NCI-H526 treated with DMSO at 0.1 percent for 48 hours (cell line): Measurements from ENCODE around the gene CALN1.

Experiments used
- DNase-seq: peaks from one replicate; lab custom pipeline; 2025; lab: John Stamatoyannopoulos, UW

Gene CALN1

DNA sequence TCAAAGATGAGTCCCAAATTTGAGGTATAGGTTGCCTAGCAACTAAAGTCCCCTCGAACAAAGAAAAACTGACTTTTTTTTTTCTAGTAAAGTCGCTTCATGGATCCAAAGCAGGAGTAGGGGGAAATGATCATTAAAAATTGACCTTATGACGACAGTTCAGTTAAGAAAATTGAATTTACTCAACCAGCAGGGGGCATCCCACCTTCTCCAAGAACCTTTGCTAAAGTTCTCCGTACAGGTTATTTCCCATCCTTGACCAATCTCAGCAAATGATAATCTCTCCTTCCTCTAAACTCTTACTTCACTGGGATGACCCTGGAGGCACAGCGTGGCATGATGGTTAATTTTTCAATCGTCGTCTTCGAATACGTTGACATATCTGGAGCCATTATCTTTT, 228.3 kb downstream of the CALN1 start:
- DNase-seq: no peak

DNA sequence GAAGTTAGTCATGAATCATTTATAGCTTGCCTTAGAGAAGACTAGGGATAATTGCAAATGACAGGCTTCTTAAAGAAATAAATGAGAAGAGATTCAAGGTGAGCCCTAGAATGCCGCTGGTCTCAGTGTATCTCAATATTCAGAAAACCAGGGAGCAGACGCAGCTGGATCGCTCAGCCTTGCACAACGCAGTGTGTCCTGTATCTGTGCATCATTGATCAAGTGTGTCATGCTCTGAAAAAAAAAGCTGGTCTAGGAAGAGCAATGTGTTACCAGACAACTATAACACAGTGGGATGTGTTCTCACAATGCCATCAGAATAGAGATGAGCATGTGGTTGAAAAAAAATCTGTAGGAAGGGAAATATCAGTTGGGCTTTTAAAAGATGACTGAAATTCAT, 230.1 kb downstream of the CALN1 start:
- no peak for DNase-seq

DNA sequence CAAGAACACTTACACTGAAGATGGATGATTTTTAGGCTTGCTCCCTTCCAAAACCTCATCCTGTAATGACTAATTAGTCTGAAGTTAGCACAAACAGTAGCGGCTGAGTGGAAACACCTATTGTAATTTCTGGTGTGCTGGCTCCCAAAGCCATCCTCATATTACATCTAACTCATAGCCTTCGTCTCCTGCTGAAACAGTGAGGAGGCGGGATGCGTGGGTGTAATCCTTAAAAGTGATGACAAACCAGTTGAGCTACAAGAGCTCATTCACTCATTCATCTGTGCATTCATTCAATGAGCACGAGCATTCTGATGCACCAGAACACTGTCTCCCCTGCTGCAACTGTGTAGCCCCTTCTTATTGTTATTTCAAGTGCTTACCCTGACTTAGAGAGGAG, 235.3 kb downstream of the CALN1 start:
- no peak for DNase-seq

DNA sequence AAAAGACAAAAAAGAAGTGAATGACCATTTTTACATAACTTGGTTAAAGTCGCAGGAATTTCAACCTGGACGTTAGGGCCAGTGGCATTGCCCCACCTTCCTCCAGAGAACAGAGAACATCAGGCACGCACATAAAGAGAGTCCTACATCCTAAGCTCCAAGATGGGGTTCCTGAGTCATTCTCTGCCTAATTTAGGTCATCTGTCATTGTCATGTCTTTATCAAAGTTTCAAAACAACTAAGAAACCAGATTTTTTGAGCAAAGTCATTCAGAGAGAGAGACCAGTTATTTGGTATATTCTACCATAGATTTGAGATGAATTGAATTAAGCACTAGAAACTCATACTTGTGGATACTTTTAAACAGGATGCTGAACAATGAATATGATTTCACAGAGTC, 241.7 kb downstream of the CALN1 start:
- no peak for DNase-seq

DNA sequence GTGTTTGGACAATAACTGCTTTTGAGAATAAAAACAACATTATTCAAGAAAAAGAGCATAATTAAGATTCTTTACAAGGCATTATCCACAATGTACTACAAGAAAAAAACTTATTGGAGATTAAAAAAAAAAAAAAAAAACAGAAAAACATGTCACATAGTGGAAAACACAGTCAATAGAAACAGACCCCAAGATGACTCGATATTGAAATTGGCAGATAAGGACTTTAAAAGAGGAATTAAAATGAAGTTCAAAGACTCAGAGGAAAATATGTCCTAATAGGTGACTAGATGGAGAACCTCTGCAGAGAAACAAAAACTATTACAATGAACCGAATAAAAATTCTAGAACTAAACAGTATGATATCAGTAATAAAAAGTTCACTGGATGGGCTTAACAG, 248.9 kb downstream of the CALN1 start:
- DNase-seq: no peak

DNA sequence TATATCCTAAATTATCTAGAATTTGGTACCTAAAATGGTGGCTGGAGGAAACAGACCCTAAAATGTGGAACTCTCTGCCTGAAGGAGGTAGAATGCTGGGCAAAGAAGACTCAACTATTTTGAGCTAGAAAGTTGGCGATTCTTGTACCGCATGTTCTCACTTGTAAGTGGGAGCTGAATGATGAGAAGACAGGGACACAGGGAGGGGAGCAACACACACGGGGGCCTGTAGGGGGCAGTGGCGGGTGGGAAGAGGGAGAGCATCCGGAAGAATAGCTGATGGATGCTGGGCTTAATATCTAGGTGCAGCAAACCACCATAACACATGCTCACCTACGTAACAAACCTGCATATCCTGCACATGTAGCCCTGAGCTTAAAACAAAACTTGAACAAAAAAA, 250.6 kb downstream of the CALN1 start:
- DNase-seq: no peak

DNA sequence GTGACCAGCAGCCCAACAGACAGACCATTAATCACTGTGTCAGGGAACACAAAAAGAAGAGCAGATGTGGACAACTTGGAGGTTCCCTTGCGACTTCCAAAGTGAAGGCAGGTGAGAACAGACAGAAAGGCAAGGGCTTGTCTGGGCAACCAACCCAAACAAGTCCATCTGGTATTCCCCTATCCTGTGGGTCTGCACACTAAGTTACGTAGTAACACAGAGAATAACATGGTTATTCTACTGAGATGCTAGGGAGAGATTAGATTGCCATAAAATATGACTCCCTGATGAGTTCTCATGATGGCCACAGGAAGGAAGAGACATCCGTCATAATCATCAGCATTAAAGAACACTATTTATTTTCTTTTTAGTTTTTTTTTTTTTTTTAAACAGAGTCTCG, 252.2 kb downstream of the CALN1 start:
- no peak for DNase-seq

DNA sequence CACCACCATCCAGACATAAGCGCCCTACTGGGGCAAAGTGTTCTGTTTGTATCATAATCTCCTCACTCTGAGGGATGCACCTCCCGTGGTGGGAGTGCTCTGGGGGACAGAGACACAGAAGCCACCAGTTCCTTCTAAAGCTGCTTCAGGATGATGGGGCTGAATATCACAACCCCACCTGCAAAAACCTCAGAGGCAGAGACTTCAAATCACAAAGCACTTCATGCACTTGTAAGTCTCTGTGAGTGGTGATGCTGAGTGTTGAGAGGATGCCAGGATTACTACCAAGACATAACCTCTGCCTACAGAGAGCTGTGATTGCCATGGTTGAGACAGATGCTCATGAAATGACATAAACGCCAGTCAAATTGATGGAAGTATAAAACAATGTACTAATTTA, 255.5 kb downstream of the CALN1 start:
- DNase-seq: no peak

DNA sequence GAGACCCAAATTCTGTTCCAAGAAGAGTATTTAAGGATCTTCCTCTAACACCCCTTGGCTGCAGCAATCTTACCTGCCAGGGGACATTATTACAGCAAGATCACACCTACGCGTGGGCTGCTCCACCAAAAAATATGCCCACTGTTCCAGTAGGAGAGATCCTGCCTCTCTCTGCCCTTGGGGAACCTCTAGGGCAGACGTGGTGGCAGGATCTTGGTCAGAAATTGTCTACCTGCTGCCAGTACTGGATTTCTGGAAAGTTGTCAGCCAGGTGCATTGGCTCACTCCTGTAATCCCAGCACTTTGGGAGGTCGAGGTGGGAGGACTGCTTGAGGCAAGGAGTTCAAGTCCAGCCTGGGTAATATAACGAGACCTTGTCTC, 259.0 kb downstream of the CALN1 start:
- DNase-seq: no peak

DNA sequence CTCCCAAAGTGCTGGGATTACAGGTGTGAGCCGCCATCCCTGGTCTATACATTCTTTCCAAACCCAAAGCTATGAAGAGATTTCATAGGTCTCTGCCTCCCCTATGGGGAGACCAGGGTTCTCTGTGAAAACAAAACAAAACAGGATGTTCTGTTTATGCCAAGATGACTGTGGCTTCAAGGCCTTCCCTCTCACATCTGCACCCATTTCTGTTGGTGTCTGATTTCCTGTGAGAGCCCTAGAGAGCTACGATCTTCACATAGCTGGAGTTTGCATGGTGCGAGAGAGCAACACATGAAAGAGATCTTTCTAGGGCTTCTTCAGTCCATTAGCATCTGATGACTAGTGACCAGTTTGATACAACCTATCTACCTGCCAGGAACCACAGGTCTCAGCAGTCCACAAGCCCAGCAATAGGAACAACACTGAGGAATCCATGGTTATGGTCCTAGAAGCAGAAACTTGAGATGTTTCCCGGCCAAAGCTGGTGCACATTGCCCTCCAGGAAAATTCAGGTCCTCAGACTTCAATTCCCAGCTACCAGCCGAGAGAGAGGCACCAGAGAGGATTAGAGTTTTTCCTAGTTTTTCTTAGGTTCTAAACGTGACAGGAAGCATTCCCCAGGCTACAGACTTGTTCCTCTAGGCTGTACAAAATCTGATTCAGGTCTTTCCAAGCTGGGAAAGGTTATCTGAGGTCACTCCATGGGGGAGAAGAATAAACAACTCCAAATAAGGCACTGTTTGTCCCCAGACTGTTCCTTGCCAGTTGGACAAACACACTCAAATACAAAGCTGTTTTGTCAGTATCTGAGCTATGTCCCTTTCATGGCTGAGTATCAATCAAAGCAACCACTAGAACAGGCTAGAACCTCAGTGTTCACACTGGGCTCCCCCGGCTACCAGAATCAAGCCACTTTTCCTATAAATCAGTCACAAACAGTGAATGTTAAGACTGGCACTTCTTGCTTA, 259.7 kb downstream of the CALN1 start:
- no peak for DNase-seq

DNA sequence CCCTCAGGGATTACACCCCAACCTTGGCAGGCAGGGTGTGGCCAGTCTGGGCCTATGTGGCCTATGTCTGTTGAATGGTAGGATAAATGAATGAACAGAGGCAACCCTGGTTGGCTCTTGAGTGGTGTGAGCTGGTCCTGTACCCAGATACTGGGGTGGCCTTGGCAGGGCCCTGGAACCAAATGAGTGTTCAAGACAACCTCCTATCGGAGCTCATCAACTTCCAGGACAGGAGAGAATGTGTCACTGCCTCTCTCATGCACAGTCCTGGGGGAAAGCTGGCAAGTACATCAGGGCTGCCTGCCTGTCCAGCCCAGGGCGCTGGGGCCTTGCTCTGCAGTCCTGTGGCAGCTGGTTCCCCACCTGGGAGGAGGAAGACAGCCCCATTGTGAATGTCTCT, 271.6 kb downstream of the CALN1 start:
- DNase-seq: no peak

DNA sequence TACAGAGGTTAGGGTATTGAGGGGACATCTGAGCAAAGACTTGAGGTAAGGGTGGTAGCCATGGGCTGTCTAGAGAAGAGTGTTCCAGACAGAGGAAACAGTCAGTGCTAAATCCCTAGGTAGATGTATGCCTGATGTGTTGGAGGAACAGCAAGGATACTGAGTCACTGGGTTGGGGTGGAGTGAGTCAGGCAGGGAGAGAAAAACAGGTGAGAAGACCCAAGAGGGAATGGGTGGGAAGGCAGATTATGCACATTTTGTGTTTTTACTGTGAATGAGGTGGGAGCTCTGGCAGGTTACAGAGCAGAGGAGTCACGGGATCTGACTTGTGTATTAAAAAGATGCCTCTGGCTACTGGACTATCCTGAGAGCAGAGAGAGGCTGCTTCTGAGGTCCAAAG, 285.0 kb downstream of the CALN1 start:
- no peak for DNase-seq

DNA sequence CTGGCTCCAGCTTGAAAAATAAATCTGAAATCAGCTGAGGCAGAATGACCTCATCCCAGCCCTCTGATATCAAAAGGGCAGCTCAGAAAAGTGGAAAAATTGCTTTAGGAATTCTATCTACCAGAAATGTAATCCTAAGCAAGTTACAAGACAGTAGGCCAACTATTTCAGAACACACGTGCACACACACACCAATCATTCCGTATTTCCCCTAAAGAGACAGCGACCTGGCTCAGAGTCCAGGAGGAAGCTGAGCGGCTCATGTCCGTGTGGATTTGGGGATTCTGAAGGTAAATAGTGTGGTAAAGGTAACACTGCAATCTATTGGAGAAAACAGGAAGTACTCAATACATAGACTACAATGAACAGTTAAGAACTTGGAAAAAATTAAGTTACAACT, 288.2 kb downstream of the CALN1 start:
- DNase-seq: no peak

DNA sequence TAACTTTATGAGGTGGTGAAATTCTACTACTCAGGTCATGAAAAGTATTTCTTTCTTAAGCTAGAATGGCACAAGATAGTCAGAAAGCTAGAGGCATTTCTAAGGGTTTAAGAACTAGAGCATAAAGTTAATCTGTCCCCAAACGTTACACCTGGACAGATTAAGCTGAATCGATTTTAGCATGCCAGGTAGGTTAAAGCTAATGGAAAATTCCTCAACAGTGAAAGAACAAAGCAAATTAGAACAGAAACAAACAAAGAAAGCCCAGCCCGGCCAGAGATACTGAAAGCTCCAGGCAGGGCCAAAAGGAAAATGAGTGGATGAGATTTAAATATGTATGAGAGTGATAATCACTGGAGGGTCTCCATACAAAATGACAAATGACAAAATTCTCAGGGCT, 293.8 kb downstream of the CALN1 start:
- DNase-seq: no peak

DNA sequence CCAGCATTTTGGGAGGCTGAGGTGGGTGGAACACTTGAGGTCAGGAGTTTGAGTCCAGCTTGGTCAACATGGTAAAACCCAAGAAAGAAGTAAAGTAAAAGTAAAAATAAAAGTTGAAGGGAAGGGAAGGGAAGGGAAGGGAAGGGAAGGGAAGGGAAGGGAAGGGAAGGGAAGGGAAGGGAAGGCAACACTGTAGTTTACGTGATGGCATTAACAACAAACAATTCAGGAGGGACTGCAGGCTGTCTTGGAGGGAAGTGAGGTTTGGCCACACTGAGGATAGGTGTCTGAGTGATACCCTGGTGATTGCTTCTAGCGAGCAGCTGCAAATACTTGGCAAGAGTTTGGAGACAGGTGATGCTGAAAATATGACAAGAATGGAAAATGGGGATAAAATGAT, 298.0 kb downstream of the CALN1 start:
- DNase-seq: no peak

DNA sequence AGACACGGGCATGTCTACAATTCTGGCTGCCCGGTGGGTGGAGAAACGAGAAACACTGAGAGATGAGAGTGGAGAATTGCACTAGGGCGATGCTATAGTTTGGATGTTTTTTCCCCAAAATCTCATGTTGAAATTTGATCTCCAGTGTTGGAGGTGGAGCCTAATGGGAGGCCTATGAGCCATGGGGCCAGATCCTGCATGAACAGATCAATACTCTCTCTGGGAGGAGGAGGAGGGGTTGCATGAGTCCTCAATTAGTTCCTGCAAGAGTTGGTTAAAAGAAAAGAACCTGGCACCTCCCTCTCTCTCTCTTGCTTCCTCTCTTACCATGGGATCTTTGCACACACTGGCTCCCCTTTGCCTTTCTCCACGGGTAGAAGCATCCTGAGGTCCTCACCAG, 299.1 kb downstream of the CALN1 start:
- DNase-seq: no peak

DNA sequence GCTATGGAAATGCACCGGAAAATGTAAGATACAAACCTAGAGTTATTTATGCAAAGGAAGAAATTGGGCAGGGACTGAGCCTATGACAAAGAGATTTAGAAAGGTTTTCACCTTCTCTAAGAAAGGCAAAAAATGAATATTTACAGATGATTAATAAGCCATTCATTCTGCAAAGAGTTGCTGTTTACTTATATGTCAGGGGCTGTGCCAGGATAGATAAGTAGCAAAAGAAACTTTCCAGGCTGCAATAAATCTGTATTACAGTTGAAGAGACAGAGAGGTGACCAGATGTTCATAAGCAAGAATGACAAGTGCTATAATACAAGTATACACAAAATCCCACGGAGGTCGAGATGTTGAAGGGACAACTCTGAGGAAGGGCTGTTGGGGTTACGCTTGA, 299.6 kb downstream of the CALN1 start:
- no peak for DNase-seq

DNA sequence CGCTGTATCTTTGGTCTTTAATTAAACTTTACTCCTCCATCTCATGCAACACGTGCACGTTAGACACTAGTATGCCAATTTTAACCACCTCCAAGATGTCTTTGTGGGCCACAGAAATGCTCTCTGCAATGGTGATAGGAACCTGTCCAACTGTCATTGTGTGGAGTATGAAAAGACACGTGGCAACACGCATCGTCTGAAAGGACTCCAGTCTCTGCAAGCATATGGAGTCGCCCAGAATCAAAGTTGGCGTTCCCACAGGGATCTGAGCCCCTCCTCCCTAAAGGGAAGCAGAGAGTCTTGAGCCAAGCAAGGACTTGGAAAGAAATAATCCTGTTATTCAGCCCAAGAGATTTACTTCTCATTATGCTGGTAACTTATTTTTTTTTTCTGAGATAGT, 301.1 kb downstream of the CALN1 start:
- DNase-seq: no peak

DNA sequence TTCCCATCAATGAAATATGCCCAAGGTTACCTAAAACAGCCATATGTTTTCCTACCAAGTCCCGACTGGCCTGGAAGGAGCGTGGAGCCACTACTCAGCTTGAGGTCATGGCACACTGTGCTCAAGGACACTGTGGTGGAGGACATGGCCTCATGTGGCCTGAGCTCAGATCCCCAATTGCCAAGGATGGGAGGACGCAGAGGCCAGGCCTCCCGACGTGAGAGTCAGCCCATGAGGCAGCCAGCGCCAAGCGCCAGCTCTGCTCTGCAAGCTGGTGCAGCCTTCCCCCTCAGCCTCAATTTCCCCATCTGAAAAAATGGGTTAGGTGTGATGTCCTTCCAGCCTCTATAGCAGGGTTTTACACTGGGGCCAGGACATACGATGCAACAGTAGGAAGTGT, 302.6 kb downstream of the CALN1 start:
- DNase-seq: no peak

DNA sequence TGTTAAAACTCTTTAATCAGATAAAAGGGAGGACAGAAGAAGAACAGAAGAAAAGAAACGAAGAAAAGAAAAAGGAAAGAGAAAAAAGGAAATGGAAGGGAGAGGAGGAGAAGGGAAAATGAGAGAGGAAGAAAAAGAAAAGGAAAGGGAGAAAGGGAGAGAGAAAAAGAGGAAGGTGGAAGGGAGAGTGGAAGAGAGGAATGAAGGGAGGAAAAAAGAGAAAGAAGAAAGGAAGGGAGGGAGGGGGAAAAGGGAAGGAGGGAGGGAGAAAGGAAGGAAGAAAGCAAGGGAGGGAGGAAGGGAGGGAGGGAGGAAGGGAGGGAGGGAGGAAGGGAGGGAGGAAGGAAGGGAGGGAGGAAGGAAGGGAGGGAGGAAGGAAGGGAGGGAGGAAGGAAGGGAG, 305.7 kb downstream of the CALN1 start:
- DNase-seq: no peak

DNA sequence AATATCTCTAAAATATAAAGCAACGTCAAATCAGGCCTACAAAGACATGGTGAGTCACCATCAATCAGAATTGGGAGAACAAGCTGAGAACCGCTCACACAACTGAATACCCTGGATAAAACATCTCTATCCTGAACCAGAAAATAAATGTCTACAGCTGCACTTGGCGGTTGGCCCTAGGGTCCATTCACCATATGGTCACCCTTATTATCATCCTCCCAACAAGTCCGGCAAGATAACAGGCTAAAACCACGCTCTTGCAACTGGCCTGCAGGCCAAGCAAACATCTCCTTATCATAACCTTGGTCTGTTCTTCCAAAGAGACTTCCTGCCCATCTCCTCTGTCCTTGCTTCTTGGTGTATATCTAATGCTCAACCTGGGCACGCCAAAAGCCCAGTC, 310.7 kb downstream of the CALN1 start:
- no peak for DNase-seq

DNA sequence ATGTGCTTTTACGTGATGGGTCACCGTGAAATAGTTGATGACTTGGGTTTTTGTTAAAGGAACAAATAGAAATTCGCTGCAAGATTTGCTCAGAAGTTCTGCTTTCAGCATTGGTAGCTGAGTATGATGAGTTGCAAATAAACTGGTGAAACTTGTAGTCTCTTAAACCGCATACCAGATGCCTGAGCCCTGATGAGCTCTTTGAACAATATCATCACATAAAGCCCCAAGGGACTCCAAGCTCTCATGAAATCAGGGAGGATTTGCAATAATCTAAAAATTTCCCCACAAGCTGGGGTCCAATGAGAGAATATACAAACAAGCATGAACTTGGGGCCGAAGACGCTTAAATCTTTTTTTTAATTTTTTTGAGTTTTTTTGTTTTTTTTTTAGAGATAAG, 312.4 kb downstream of the CALN1 start:
- no peak for DNase-seq

DNA sequence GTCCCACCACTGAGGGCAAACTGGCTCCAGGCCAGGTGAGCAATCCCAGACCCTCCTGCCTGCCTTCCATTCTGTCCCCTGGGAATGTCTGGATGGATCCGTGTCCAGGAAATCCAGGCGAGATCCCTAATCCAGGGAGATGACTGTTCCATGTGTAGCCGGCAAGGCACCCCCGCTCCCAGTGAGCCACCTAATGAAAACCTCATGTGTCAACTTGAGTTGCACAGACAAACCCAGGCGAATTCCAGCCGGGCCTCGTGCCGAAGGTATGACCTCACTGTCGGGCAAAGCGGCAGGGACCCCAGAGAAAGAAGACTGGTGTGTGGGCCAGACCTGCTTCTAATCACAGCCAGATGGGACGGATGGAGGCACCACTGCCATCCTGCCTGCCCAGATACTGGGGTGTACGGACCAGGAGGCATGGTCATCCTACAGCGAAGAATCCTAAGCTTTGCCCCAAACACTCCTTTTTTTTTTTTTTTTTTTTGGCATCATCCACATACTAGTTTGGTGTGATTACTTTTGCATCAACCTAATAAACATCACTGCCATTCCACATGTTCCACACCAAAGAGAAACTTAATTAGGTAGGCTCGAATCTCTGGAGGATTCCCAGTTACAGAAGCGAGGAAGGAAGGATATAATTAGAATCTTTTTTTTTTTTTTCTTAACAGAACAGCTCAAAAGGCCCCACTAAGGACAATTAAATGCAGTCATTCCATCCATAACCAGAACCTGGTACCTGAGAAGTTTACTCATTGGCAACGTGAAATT, 313.1 kb downstream of the CALN1 start:
- no peak for DNase-seq
